ENCODE measurements around the gene ACBD4.

Gene ACBD4

GRCh38 chr17:45108595-45109521, 26.6 kb upstream of the ACBD4 start:
- no peaks in the 10 kb centered on the region for H3K27me3 ChIP-seq
- no peak overlapping the region for H3K27ac ChIP-seq
- H3K36me3 ChIP-seq = peaks cover 57% of the 10 kb centered on the region
- H3K9me3 ChIP-seq = no peaks in the 10 kb centered on the region
- no peaks in the 10 kb centered on the region for H3K4me1 ChIP-seq (ENCODE audit: control insufficient read depth in 1 of 2, insufficient read depth in 1 of 2, low read depth in 1 of 2, low read length in 1 of 2)
- TF ChIP-seq CTCF (IDR thresholded peaks at IDR 0.05) = no peak
- H3K4me3 ChIP-seq (ENCODE audit: low read depth in 1 of 2, low read length in 1 of 2) = no peak overlapping the region

GRCh38 chr17:45110676-45111611, 24.5 kb upstream of the ACBD4 start:
- Histone ChIP-seq H3K36me3 (peaks cover 36% of the 10 kb centered on the region), H3K27ac (no peak overlapping the region)

GRCh38 chr17:45111850-45112249, 23.6 kb upstream of the ACBD4 start:
- Histone ChIP-seq H3K27ac (no peak overlapping the region), H3K9me3 (no peaks in the 10 kb centered on the region), H3K4me3 (ENCODE audit: low read depth in 1 of 2, low read length in 1 of 2) (no peak overlapping the region), H3K36me3 (peaks cover 27% of the 10 kb centered on the region), H3K4me1 (ENCODE audit: control insufficient read depth in 1 of 2, insufficient read depth in 1 of 2, low read depth in 1 of 2, low read length in 1 of 2) (no peaks in the 10 kb centered on the region), H3K27me3 (no peaks in the 10 kb centered on the region)
- TF ChIP-seq CTCF (IDR thresholded peaks at IDR 0.05) = no peak

More at GRCh38 chr17:45110676-45111611, 24.5 kb upstream of the ACBD4 start:
- TF ChIP-seq CTCF (IDR thresholded peaks at IDR 0.05) = no peak
- Histone ChIP-seq H3K27me3 (no peaks in the 10 kb centered on the region), H3K9me3 (no peaks in the 10 kb centered on the region), H3K4me3 (ENCODE audit: low read depth in 1 of 2, low read length in 1 of 2) (no peak overlapping the region), H3K4me1 (ENCODE audit: control insufficient read depth in 1 of 2, insufficient read depth in 1 of 2, low read depth in 1 of 2, low read length in 1 of 2) (no peaks in the 10 kb centered on the region)

- H3K27ac ChIP-seq = no peak overlapping the region
- H3K4me3 ChIP-seq (ENCODE audit: low read depth in 1 of 2, low read length in 1 of 2) = no peak overlapping the region
- H3K9me3 ChIP-seq = no peaks in the 10 kb centered on the region
- no peaks in the 10 kb centered on the region for H3K27me3 ChIP-seq
- peaks cover 18% of the 10 kb centered on the region for H3K36me3 ChIP-seq
- no peaks in the 10 kb centered on the region for H3K4me1 ChIP-seq (ENCODE audit: control insufficient read depth in 1 of 2, insufficient read depth in 1 of 2, low read depth in 1 of 2, low read length in 1 of 2)
- TF ChIP-seq CTCF (IDR thresholded peaks at IDR 0.05) = no peak
These were observed 22.7 kb upstream of the ACBD4 start for GRCh38 chr17:45112559-45113423.

- Histone ChIP-seq H3K4me1 (ENCODE audit: control insufficient read depth in 1 of 2, insufficient read depth in 1 of 2, low read depth in 1 of 2, low read length in 1 of 2) (no peaks in the 10 kb centered on the region), H3K36me3 (peaks cover 12% of the 10 kb centered on the region), H3K4me3 (ENCODE audit: low read depth in 1 of 2, low read length in 1 of 2) (no peak overlapping the region), H3K27me3 (no peaks in the 10 kb centered on the region), H3K27ac (no peak overlapping the region), H3K9me3 (no peaks in the 10 kb centered on the region)
- TF ChIP-seq CTCF (IDR thresholded peaks at IDR 0.05) = no peak
These were observed 22.1 kb upstream of the ACBD4 start for GRCh38 chr17:45113424-45113754.

All from neutrophil (primary cell).